ENCODE data around the gene EFCAB6.

DNA sequence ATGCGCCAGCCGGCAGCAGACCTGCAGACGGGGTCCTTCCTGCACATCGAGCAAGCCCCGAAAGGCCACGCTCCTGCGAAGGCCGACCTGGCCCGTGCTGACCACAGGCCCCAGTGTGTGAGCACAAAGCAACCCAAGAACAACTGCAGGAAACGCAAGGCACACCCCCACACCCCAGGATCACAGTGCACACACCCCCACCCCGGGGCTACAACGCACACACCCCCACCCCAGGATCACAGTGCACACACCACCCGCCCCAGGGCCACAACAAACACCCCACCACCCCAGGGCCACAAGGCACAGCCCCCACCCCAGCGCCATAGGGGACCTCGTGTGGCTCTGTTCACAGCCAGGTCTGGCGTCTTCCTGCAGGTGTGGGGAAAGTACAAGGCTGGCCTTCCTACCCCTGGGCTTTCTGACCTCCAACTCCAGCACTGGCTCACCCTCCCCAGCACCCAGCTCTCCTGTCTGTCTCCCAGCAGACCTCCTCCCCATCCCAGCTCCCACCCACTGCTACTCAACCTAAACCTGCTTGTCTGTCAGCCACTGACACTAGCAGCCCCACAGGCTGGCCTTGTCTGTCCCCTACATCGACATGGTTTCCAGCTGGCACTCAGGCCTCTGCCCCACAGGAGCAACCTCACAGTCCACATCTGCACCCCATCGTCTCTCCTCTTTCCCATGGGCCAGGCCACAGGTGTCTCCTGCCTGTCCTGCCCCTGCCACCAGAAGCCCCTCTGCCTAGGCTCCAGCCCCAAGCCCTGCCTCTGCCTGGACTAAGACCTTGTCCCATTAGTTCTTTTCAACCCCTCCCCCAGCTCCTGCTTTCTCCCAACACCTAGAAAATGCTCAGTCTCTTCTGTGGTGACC, 20.5 kb upstream of the EFCAB6 start:
- TF ChIP-seq, protein P1, sequence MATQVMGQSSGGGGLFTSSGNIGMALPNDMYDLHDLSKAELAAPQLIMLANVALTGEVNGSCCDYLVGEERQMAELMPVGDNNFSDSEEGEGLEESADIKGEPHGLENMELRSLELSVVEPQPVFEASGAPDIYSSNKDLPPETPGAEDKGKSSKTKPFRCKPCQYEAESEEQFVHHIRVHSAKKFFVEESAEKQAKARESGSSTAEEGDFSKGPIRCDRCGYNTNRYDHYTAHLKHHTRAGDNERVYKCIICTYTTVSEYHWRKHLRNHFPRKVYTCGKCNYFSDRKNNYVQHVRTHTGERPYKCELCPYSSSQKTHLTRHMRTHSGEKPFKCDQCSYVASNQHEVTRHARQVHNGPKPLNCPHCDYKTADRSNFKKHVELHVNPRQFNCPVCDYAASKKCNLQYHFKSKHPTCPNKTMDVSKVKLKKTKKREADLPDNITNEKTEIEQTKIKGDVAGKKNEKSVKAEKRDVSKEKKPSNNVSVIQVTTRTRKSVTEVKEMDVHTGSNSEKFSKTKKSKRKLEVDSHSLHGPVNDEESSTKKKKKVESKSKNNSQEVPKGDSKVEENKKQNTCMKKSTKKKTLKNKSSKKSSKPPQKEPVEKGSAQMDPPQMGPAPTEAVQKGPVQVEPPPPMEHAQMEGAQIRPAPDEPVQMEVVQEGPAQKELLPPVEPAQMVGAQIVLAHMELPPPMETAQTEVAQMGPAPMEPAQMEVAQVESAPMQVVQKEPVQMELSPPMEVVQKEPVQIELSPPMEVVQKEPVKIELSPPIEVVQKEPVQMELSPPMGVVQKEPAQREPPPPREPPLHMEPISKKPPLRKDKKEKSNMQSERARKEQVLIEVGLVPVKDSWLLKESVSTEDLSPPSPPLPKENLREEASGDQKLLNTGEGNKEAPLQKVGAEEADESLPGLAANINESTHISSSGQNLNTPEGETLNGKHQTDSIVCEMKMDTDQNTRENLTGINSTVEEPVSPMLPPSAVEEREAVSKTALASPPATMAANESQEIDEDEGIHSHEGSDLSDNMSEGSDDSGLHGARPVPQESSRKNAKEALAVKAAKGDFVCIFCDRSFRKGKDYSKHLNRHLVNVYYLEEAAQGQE (IDR thresholded peaks at IDR 0.05; ENCODE audit: insufficient read depth in 1 of 2, low read depth in 2 of 2, low read length in 1 of 2) = no peak
- TF ChIP-seq POLR2AphosphoS5 (IDR thresholded peaks at IDR 0.05; ENCODE audit: low read depth, low read length) = no peak
